Right lobe of liver (tissue), 4 donors: Measurements from ENCODE around the gene SOHLH1.

Source experiments
- CTCF ChIP-seq, 4 donors: fragments of 200-600 bp in 3 of 4; fragments of 450-650 bp in 1 of 4; IDR thresholded peaks; one replicate each; pipeline versions ENCODE4 v1.5.1 to v1.8.0; 2016 to 2022; ENCODE audit warnings: antibody characterized with exemption in 4 of 4, mild to moderate bottlenecking in 2 of 4
- POLR2A ChIP-seq: fragments of 450-650 bp; IDR thresholded peaks from one replicate; pipeline ENCODE4 v1.6.1; 2017; ENCODE audit warnings: antibody characterized with exemption, mild to moderate bottlenecking
- donor health status: DM: no; HTN: no; CAD: no.
- donor health status: DM: no; HTN: no; CAD: no.
- donor health status: DM: no; HTN: yes; CAD: no.

- no peak for TF ChIP-seq CTCF (IDR thresholded peaks at IDR 0.05)
- TF ChIP-seq POLR2A, result no peak
Measured at GRCh38 chr9:135729480-135729879, 30.2 kb upstream of the SOHLH1 start.
